ENCODE results near the gene DHX16. TPM values are rescaled to one million over a fixed set of nuclear protein-coding genes. Genes with fewer than 3 reads are reported as not detected.
A peak's percentile ranks its signal among the peaks of the same experiment; 100 is the strongest.

DHX16 gene
- total and polyA plus RNA-seq, 9 of the 15 experiments (the other 6 are each of a cell fraction or from before 2014, with no cell fraction given): 14.6 to 66.1 (median 47.5) TPM

DNA sequence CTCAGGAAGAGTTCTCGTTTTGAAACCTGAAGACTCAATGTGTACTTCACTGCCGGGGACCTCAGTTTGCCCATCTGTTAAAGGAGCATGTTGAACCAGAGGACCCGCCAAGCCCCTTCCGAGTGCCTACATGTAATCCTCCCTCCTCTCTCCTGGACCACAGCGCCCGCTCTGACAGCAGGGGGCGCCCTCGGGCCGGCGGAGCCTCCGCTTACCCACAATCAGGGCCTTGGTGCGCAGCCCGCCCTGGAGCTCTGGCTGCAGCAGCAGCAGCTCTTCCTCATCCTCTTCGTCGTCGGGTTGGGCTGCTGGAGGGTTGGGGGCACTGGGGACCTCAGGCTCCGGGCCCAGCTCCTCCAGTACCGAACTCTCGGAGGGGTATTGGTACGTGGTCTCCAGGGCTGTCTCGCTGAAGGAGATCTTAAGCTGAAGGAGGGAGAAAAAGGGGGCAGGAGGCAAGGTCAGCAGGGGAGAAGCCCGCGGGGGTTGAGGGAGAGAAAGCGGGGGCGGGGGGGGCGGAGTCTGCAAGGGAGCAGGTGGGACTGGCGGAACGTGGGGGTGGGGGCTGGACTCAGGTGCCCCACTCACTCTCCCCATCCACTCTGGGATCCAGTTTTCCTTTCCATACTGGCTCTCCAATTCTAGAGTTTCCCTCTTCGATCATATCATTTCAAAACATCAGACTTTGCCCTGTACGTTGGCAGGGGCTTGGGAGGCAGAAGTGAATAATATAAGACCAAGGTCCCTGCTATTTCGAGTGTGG lies 6.3 kb upstream of the DHX16 start (continued):
- TF ChIP-seq, protein P1, sequence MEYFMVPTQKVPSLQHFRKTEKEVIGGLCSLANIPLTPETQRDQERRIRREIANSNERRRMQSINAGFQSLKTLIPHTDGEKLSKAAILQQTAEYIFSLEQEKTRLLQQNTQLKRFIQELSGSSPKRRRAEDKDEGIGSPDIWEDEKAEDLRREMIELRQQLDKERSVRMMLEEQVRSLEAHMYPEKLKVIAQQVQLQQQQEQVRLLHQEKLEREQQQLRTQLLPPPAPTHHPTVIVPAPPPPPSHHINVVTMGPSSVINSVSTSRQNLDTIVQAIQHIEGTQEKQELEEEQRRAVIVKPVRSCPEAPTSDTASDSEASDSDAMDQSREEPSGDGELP (CRISPR knock-in tag; IDR thresholded peaks at IDR 0.05; ENCODE audit: borderline replicate concordance): peak; percentile 73
- TF ChIP-seq ZFP36 (IDR thresholded peaks at IDR 0.05; ENCODE audit: low read depth, low read length, partially characterized antibody) (peak; percentile 40), ZNF217 (CRISPR knock-in tag; IDR thresholded peaks at IDR 0.05) (no peak), MAFK (IDR thresholded peaks at IDR 0.05; ENCODE audit: low read length) (peak; percentile 45; the same call in 1 of the 2 replicates), RCOR1 (IDR thresholded peaks at IDR 0.05; ENCODE audit: borderline replicate concordance in 1 of 2, low read depth in 2 of 2, low read length in 2 of 2) (peak; percentile 64 to 85; a peak in 3 of 4 replicates), KLF16 (IDR thresholded peaks at IDR 0.05) (peak; percentile 60), CBFB (CRISPR knock-in tag; IDR thresholded peaks at IDR 0.05) (peak; percentile 63; the same call in 1 of the 2 replicates), CBX2 (IDR thresholded peaks at IDR 0.05; ENCODE audit: insufficient read depth, low read length, poor library complexity, severe bottlenecking) (no peak), TEAD1 (CRISPR knock-in tag; IDR thresholded peaks at IDR 0.05) (peak in 1 of 2 experiments; percentile 56; a peak in 1 of 4 replicates), SP1 (CRISPR knock-in tag; IDR thresholded peaks at IDR 0.05) (peak; percentile 64; the same call in 1 of the 2 replicates), JUND (IDR thresholded peaks at IDR 0.05; ENCODE audit: borderline replicate concordance, low read depth, low read length) (peak; percentile 66), JUND (tag; IDR thresholded peaks at IDR 0.05; ENCODE audit: borderline replicate concordance, low read depth, low read length) (no peak; the same call in 2 of the 3 replicates), SMC3 (conservative IDR thresholded peaks at IDR 0.05; ENCODE audit: insufficient read depth, low read depth, low read length) (peak; percentile 100), RBM25 (IDR thresholded peaks at IDR 0.05; ENCODE audit: low read depth, low read length, severe bottlenecking) (peak; percentile 41), MED1 (CRISPR knock-in tag; IDR thresholded peaks at IDR 0.05; ENCODE audit: borderline replicate concordance) (no peak)
- TF ChIP-seq, protein P2, sequence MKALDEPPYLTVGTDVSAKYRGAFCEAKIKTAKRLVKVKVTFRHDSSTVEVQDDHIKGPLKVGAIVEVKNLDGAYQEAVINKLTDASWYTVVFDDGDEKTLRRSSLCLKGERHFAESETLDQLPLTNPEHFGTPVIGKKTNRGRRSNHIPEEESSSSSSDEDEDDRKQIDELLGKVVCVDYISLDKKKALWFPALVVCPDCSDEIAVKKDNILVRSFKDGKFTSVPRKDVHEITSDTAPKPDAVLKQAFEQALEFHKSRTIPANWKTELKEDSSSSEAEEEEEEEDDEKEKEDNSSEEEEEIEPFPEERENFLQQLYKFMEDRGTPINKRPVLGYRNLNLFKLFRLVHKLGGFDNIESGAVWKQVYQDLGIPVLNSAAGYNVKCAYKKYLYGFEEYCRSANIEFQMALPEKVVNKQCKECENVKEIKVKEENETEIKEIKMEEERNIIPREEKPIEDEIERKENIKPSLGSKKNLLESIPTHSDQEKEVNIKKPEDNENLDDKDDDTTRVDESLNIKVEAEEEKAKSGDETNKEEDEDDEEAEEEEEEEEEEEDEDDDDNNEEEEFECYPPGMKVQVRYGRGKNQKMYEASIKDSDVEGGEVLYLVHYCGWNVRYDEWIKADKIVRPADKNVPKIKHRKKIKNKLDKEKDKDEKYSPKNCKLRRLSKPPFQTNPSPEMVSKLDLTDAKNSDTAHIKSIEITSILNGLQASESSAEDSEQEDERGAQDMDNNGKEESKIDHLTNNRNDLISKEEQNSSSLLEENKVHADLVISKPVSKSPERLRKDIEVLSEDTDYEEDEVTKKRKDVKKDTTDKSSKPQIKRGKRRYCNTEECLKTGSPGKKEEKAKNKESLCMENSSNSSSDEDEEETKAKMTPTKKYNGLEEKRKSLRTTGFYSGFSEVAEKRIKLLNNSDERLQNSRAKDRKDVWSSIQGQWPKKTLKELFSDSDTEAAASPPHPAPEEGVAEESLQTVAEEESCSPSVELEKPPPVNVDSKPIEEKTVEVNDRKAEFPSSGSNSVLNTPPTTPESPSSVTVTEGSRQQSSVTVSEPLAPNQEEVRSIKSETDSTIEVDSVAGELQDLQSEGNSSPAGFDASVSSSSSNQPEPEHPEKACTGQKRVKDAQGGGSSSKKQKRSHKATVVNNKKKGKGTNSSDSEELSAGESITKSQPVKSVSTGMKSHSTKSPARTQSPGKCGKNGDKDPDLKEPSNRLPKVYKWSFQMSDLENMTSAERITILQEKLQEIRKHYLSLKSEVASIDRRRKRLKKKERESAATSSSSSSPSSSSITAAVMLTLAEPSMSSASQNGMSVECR (CRISPR knock-in tag; IDR thresholded peaks at IDR 0.05): 0 out of 2 replicates have a peak, but pooled peaks have one; percentile 39

Measured in K562 (cell line).